ENCODE data around the gene ARX.

ARX gene

DNA sequence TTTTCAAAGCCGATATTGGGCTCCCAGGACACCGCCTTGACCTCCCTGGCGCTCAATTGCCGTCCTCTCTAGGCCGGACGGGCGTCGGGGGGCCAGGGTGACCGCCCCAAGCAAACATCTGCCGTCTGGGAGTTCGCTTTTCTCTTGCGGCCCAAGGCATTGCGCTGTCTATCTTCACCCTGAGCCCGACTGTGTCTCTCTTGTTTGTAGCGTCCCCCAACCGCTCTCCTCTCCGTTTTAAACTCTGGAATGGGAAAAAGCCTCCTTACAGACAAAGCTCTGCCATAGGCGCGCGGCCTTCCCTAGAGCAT is 551 bp upstream of the ARX start:
- DNase-seq, result no peak

DNA sequence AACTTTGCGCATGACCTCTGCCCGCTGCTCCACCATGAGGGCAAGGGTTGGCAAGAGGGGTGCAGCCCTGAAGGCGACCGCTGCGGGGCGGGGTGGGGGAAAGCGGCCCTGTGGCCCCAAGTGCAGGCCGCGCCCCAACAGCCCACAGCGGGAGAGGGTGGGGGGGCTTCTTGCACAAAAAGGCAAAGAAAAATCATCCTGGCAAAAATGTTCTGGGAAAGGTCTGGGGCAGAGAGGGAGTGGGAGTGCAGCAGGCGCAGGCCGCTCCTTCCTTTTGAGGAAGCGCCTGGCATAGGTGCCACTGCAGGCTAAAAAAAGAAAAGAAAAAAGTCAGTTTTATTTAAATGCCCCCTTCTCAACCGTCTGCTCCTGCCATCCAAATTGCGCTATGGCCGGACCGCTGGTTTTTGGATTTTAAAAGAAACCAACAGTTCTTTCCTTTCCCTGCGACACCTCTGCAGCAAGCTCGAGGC is 1.4 kb downstream of the ARX start:
- DNase-seq, result no peak

DNA sequence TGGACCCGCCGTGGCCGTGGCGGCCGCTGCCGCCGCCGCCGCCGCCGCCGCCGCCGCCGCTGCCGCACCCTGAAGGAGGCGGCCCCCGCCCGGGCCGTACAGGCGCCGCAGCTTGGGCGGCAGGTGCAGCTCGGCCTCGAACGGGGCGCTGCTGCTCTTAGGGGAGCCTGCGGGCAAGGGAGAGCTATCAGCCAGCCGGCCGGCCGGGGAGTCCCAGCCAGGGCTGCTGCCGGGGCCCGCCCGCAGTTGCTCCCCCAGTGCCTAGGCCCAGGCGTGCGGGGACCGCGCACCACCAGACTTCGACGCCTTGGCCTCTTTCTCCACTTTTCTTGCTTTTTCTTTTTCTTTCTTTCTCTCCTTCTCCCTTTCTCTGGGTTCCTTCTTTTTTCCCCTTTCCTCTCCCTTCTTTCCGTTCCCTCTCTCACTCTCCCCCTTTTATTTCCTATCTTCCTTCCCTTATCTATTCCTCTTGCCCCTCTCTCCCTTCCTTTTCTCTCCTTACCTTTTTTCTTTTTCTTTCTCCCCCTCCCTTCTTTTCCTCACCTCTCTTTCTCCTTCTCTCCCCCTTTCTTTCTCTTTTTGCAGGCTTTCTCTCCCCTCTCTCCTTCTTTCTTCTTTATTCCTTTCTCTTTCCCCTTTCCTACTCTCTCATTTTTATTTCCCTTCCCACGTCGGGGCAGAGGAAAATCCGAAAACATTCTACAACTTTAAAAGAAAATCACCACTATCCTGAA is 2.0 kb downstream of the ARX start:
- no peak for DNase-seq

DNA sequence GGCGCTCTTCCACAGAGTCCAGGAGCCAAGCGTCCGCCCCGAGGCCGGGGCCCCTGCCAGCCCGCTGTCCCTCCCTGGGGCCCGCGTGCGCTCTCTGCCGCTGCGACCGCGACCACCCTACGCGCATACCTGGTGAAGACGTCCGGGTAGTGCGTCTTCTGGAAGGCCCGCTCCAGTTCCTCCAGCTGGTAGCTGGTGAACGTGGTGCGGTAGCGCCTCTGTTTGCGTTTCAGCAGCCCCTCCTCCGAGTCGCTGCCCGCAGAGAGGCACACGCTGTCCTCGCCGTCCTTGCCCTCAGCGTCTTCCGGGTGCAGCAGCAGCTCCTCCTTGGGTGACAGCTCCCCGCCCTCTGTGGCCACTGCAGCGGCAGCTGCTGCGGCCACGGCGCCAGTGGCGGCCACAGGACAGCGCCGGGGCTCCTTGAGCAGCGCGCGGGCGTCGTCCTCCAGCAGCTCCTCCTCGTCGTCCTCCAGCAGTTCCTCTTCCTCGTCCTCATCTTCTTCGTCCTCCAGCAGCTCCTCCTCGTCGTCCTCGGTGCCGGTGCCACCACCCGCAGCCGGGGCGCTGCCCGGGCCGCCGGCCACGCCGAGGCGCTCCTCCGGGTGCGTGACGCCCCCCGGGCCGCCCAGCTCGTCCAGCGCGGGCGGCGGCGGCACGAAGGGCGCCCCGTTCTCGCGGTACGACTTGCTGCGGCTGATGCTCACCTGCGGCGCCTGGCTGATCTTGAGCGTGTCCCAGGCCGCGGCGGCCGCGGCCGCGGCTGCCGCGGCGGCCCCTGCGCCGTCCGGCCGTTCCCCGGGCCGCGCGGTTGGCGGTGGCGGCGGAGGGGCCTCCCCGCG is 2.8 kb downstream of the ARX start:
- no peak for DNase-seq

DNA sequence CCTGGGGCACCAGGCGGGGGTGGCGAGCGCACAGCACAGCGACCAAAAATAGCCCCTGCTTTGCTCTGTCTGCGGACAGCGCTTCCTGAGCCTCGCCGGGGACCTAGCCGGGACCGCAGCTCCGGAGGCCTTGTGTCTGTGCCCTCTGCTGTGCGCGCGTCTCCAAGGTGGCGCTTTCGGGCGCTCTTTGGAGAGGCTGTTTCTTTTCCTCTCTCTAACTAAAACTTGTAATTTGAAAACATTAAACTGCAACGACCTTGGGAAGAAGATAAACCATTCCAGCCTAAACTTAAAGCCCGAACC is 3.4 kb downstream of the ARX start:
- no peak for DNase-seq

DNA sequence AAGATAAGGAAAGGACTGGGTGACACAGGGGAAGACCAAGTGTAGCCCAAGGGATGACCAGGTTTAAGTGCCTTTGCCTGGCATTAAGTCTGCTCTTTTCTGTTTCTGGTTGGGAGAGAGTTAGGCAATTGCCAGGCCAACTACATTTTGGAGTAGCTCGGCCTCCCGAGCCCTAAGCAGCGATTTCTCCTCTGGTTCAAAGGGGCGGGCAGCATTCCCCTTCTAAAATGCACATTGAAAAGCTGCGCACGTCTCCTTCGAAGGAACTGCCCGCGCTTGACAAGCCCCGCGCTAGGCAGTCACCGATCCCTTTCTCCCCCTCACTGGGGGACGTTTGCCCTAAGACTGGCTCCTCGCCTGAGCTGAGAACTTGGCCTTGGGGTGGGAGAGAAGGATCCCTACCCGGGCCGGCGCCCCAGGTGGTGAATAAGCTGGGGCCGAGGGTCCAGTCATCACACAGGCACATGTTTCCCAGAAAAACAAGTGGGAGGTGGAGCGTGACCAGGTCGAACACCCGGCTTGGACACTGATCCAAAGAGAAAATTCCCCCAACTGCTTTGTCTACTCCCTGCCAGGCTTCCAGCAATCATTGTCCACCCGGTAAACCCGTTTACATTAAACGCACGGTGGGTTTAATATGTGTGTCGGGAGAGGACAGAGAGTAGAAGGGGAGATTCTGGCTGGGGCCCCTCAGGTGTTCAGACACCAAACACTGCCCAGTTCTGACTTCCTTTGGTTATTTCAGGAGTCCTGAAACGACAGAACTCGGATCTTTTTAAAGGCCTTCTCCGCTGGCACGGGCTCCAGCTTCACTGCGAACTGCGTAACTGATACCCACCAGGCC is 4.0 kb downstream of the ARX start:
- DNase-seq, result no peak

DNA sequence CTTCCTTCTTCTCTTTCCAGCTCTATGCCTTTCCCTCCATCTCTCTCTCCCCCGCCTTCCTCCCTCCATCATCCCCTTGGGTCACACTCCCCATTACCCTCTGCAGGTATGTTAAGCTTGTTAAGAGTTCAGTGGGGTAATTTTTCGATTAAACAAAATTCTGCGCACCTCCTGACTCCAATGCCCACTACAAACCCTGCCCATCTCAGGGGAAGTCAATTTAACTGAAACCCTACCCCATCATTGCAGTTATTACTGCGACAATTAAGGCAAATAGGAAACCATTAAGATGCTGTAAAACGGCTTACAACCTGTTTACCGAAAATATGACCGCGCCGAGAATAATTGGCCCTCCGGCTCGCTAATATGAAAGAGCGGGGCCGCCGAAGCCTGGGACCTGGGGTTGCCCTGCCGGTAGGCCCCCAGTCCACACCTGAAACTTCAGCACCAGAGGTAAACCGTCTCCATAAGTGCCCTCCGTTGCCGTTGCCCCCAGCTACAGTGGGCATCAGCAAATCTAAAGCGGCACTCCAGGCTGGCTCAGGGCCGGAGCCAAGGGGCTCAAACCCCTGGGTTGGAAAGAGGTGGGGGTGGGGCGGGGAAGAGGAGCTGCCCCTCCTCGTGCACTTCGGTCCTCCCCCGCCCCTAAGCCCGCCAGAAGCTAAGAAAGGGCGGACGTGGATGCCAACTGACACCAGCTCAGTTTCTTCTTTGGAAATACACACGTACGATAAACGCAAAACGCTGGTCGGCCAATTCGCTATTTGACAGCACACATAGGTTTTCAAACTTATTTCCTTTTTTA is 4.8 kb downstream of the ARX start:
- no peak for DNase-seq

DNA sequence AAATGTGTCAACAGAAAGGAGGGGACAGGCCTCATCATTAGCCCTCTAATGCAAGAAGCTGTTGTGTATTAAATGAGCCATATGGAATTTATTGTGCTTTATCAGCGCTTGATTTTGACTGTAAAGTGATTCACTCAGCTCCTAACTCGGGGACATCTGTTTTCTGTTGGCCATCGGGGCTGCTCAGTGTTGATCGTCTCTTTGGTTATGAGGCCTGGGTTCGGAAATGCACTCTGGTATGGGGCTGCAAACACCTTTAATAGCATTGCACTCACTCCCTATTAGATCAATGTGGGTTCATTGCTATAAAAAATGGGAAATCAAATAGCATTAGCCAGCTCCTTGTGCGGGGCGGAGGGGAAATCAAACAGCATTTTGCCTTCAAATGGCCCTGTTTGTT is 6.4 kb downstream of the ARX start:
- no peak for DNase-seq

DNA sequence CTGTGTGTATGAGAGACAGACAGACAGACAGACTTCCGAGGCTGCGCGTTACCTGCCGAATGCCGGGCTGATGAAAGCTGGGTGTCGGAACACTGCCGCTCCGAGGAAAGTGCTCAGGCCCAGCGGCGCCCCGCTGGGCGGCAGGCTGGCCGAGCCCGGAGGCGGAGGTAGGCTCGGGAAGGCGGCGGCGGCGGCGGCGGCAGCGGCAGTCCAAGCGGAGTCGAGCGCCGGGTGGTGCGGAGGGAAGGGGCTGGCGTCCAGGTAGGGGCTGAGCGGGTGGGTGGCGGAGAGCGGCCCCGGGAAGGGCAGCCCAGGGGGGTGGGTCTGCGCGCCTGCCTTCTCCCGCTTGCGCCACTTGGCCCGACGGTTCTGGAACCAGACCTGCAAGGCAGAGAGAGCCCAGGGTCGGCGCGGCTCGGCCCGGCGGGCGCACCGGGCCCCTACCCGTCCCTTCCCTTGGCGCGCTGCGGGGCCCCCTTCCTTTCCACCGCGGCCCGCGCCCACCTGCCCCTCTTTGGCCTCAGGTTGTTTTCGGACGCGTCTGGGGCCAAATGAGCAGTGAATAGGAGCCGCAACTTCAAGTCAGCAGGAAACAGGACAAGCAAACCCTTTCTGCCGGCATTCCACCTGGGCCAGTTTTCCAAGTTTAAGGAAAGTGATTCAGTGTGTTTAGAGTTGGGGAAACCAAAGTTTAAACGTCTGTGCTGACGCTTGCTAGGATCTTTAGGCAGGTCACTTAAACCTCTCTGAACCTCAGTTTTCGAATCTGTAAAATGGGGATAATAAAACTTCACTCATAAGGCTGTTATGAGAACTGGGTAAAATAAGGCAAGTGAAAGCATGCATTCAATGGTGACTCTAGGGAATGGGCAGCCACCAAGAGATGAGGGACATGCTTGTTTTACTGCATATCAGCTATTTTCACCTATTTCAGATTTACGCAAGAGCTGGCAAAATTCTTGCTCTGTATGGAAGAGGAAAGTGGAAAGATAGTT is 8.4 kb downstream of the ARX start:
- DNase-seq, result no peak

DNA sequence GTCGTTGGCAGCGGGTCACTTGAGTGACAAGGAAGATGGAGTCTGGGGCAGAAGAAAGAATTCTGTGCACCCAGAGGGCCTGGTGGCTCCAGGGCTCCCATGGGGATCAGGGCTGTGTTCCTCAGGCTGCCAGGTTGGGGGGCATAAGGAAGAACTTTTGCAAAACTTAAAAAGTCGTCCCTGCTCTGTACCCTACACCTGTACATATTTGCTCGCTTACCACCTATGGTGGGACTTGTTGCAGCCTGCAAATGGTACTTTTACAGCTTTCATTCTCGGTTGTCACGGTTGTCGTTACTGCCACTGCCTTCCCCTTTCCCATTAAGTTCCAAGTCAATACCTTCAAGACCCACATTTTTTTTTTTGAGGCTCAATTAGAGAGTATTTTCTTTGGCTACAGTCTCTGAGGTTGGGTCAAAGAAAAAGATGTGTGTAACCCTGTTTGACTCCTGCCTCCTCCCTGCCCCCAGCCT is 9.1 kb downstream of the ARX start:
- no peak for DNase-seq

DNA sequence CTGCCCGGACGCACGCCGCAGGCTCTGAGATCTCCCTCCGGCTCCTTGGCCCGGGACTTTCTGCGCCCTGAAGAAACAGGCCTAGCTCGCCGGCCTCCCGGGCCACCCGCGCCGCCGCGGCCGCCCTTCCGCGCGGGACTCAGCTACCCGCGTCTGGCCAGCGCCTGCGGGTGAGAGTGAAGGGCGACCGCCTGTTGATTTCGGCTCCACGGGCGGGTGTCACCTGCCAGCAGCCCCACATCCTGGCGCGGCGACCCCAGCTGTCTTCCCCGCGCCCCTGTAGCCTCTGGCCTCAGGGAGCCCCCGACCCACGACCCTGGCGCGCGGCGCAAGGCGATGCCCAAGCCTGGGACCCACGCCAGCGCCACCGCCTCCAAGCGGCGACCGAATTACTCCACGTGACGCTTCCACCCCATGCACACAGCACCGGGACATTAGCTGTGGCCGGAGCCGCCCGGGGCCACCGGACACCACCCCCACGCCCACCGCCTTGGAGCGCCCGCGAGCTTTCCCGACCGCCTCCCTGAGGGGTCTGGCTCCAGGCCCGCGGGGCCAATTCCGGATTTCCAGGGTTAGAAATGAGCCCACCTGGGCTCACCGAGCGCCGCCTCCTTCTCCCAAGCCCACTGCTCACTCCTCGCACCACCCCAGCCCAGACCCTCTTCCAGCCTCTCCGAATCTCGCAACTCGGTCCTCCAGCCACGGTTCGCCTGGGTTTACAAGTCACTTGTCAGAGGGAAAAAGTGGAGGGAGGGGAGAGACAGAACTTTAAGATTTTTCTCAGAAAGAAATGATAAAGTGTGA is 10.2 kb downstream of the ARX start:
- no peak for DNase-seq

DNA sequence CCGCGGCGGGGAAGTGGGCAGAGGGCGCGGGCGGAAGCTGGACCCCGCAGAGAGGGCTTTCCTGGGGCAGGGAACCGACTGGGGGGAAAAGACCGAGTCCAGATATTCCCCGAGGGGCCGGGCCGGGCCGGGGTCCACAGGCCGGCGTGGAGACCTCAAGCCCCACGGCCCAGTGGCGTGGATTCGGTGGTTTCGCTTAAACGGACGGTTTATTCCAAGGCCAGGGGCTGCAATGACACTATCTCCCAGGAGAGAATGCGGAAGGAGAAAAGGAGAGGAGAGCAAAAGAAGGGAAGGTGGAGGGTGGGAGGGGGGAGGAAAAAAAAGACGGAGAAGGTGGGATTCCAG is 10.8 kb downstream of the ARX start:
- DNase-seq, result no peak

DNA sequence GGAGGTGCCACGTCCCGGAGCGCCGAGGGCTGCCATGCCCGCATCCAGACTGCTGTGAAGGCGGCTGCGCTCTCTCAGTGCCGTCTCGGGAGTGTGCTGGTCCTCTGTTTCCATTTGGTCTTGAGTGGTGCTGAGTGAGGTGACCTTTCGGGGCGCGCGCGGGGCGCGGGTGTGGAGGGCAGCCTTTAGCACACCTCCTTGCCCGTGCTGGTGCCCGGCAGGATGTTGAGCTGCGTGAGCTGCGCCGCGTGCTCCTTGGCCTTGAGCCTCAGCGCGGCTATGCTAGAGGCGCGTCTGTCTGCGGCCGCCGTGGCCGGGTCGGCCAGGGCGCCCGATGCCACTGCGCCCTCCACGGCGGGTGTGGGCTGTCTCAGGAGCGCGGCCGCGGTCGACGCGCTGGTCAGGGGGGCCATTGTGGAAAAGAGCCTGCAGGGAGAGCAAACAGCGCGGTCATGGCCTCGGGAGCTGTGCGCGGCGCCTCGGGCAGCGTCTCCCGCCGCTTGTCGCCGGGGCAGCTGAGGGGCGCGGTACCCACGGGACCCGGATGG is 11.2 kb downstream of the ARX start:
- DNase-seq, result no peak

DNA sequence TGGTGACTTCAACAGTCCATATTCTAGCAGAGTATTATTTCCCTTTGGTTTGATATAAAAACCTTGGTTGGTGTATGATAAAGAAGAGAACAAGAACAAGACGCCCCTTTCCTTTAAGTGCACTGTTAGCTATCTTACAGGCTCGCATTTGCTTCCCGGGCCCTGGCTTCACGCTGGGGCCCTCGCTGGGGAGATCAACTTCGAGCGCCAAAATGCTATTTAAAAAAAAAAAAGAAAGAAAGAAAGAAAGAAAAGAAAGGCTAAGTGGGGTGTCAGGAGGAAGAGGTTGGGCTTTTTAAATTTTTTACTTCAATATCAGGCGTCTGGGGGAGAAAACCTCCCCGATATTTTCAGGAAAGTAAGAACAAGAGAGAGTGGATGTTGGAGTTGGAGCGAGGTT is 11.7 kb downstream of the ARX start:
- no peak for DNase-seq

DNA sequence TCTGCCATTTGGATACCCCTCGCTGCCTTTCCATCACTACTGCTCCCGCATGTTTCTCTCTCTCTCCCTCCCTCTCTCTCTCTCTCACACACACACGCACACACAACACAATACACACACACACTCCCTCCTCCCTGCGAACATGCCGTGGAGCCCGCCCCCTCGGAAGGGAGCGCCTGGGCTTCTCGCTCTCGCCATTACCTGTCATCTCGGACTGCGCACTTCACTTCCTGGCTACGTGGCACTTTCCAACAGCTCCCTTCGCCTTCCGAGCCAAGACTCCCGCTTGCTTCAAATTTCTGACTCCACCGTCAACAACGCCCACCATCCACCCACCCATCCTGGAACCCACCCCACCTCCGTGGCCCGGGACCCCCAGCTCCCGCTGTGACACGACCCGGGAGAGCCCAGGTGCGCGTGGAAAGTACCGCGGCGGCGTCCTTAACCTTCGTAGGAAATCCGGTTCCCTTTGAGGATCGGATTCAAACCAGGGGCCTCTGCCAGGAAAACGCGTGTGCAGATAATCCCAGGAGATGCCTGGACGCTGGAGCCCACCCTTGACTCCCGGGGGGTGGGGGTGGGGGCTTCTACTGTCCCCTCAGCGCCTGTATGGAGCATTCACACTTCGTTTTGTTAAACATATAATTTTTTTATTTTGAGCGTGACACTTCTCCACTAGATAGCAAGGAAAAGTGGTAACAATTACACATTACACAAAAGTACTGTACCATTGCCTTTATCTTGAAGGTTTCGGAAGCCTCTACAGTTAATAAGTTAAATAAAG is 12.5 kb downstream of the ARX start:
- no peak for DNase-seq

DNA sequence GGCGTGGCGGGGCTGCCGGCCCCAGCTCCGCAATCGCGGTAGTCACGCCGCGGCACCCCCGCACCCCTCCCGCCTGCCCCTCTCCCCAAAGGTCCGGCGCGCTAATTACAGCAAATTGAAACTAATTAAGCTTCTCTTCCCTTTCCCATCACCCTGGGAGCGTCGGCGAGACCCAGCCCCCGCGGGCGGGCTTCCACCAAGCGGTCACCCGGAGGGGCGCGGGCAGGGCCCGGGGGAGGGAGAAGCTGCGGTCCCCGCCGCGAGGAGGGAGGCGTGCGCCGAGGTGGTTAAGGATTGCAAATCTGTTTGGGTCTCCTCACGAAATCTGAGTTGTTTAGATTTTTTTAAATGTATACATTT is 13.1 kb downstream of the ARX start:
- DNase-seq, result no peak

DNA sequence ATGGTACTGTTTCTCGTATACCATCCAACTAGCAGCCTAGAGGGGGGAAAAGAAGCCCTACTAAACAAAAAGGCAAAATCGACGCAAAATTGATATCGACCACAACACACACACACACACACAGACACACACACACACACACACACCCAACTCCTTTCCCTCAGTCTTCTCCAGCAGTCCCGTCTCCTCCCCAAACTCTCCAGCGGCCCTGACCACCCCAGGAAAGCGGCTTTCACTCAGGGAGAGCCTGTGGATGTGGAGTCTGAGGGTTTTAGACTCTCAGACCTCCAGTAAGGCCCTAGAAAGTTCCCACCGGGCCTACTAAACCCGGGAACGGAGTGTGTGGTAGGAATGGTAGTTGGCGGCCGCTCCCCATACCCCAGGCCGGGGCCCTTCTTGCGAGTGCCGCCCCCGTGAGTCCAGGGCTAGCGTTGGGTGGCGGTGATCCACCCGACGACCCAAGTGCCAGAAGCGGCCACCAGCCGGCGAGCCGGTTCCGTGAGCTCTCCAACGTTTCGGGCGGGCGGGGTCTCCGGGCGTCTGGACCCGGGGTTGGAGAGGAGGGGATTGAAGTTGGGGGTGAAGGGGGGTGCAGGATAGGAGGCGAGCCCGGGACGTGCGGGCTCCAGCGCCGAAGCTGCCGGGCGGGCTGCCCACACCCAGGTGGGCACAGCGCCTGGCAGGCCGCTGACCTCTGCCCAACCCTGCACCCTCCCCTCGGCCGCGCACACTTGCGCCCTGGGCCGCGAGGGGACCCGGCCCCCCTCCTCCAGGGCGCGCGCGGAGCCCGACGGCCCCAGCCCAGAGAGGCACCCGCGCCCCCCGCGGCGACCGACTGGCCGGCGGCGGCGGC is 13.7 kb downstream of the ARX start:
- DNase-seq, result no peak

DNA sequence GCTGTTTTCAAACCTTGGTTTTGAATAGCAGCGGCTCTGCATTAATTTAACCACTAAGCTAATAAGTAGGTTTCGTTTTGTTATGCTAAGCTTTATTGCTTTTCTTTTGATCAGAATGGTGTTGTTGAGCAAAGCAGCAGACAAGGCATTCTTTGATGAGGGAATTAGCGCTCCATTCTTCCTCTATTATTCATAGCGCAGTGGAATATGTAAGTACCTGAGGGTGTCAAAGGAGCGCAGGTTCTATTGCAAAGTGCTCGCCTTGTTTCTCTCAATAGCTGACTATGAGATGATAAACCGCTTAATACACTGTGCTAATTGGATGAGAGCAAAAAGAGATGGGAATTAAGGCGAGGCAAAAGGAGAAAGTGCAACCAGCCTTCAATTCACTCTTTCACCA is 16.3 kb downstream of the ARX start:
- DNase-seq, result no peak

Measured in NCI-H1436 (cell line).